H9 (cell line): ENCODE data around the gene C16orf92. TPM values are rescaled to one million over a fixed set of nuclear protein-coding genes. Genes with fewer than 3 reads are reported as not detected.

Experiments
- DNase-seq: peaks from one replicate; pipeline ENCODE4 v3.0.0-alpha.2; 2017
- H2AFZ ChIP-seq: one replicate; pipeline ENCODE4 v1.6.1; 2013; ENCODE audit warnings: mild to moderate bottlenecking, low read length, control low read depth, moderate library complexity
- H2AK5ac ChIP-seq: 2 replicates; pipeline ENCODE4 v1.6.1; 2013; ENCODE audit warnings: low read length, control low read depth, mixed read lengths; ENCODE audit not compliant: insufficient read length
- H2BK120ac ChIP-seq: one replicate; pipeline ENCODE4 v1.6.1; 2013; ENCODE audit warnings: low read depth, mild to moderate bottlenecking, low read length, control low read depth, inconsistent platforms; ENCODE audit not compliant: poor library complexity, severe bottlenecking
- H2BK12ac ChIP-seq: 2 replicates; pipeline ENCODE4 v1.6.1; 2013; ENCODE audit warnings: low read length, control low read depth, mixed read lengths, low read depth; ENCODE audit not compliant: insufficient read length
- H2BK15ac ChIP-seq: 2 replicates; pipeline ENCODE4 v1.6.1; 2013; ENCODE audit warnings: low read depth, low read length, control low read depth
- H2BK20ac ChIP-seq: one replicate; pipeline ENCODE4 v1.6.1; 2013; ENCODE audit warnings: low read depth, mild to moderate bottlenecking, low read length, control low read depth, inconsistent platforms; ENCODE audit not compliant: poor library complexity, severe bottlenecking
- H2BK5ac ChIP-seq: 2 replicates; pipeline ENCODE4 v1.6.1; 2013; ENCODE audit warnings: low read length, control low read depth, mixed read lengths; ENCODE audit not compliant: insufficient read length
- H3K14ac ChIP-seq: 2 replicates; pipeline ENCODE4 v1.6.1; 2013; ENCODE audit warnings: low read length, control low read depth; ENCODE audit not compliant: insufficient read depth
- H3K18ac ChIP-seq: 2 replicates; pipeline ENCODE4 v1.6.1; 2013; ENCODE audit warnings: low read depth, mild to moderate bottlenecking, mixed read lengths, low read length, control low read depth; ENCODE audit not compliant: insufficient read length
- H3K23ac ChIP-seq: 2 replicates; pipeline ENCODE4 v1.6.1; 2013; ENCODE audit warnings: low read length, control low read depth, mixed read lengths, low read depth; ENCODE audit not compliant: insufficient read length
- H3K23me2 ChIP-seq: 2 replicates; pipeline ENCODE4 v1.6.1; 2013; ENCODE audit warnings: low read depth, mild to moderate bottlenecking, mixed read lengths, low read length, control low read depth; ENCODE audit not compliant: insufficient read length, poor library complexity, severe bottlenecking
- H3K27ac ChIP-seq: 2 replicates; pipeline ENCODE4 v1.5.1; 2013; ENCODE audit warnings: low read length, control low read depth, mixed read lengths, low read depth; ENCODE audit not compliant: insufficient read length
- H3K27me3 ChIP-seq: 2 replicates; pipeline ENCODE4 v1.6.1; 2013; ENCODE audit warnings: low read length, control low read depth, inconsistent platforms; ENCODE audit not compliant: insufficient read depth
- H3K4ac ChIP-seq: 2 replicates; pipeline ENCODE4 v1.6.1; 2013; ENCODE audit warnings: low read depth, mild to moderate bottlenecking, control low read depth, inconsistent platforms, low read length, moderate library complexity
- H3K4me1 ChIP-seq: 2 replicates; pipeline ENCODE4 v1.6.1; 2013; ENCODE audit warnings: low read length, control low read depth, inconsistent platforms; ENCODE audit not compliant: insufficient read depth
- H3K4me2 ChIP-seq: 2 replicates; pipeline ENCODE4 v1.6.1; 2013; ENCODE audit warnings: low read length, control low read depth, mixed read lengths; ENCODE audit not compliant: insufficient read length, insufficient read depth
- H3K56ac ChIP-seq: 2 replicates; pipeline ENCODE4 v1.6.1; 2013; ENCODE audit warnings: low read depth, mild to moderate bottlenecking, mixed read lengths, low read length, control low read depth; ENCODE audit not compliant: insufficient read length
- H3K79me1 ChIP-seq: 2 replicates; pipeline ENCODE4 v1.6.1; 2013; ENCODE audit warnings: low read depth, mild to moderate bottlenecking, moderate library complexity, low read length, control low read depth, inconsistent platforms; ENCODE audit not compliant: insufficient read depth, poor library complexity, severe bottlenecking
- H3K79me2 ChIP-seq: 2 replicates; pipeline ENCODE4 v1.6.1; 2013; ENCODE audit warnings: low read length, control low read depth, inconsistent platforms; ENCODE audit not compliant: insufficient read depth
- H3K9ac ChIP-seq: 2 replicates; pipeline ENCODE4 v1.6.1; 2013; ENCODE audit warnings: low read length, control low read depth, mixed read lengths; ENCODE audit not compliant: insufficient read length; ENCODE audit errors: extremely low read depth
- H3K9me3 ChIP-seq: one replicate; pipeline ENCODE4 v1.6.1; 2013; ENCODE audit warnings: low read depth, low read length, inconsistent platforms; ENCODE audit not compliant: control insufficient read depth
- H3T11ph ChIP-seq: one replicate; pipeline ENCODE4 v1.6.1; 2013; ENCODE audit warnings: mild to moderate bottlenecking, low read length, control low read depth, inconsistent platforms
- H4K20me1 ChIP-seq: one replicate; pipeline ENCODE4 v1.6.1; 2013; ENCODE audit not compliant: control insufficient read depth, insufficient read length, insufficient read depth
- H4K5ac ChIP-seq: 2 replicates; pipeline ENCODE4 v1.6.1; 2013; ENCODE audit warnings: low read depth, mild to moderate bottlenecking, mixed read lengths, low read length, control low read depth; ENCODE audit not compliant: insufficient read length
- H4K8ac ChIP-seq: replicated peaks from 2 replicates; pipeline ENCODE4 v1.6.1; 2013; ENCODE audit warnings: low read length, control low read depth, mixed read lengths, low read depth; ENCODE audit not compliant: insufficient read length
- H4K91ac ChIP-seq: 2 replicates; pipeline ENCODE4 v1.6.1; 2013; ENCODE audit warnings: low read depth, mild to moderate bottlenecking, moderate library complexity, mixed read lengths, low read length, control low read depth; ENCODE audit not compliant: insufficient read length
- H3K27ac Mint-ChIP-seq, 3 experiments: 2 replicates in 2 of 3; 3 replicates in 1 of 3; pipeline ENCODE4 v1.8.0; 2020 to 2021; ENCODE audit warnings: mixed read lengths in 3 of 3, mild to moderate bottlenecking in 1 of 3, moderate library complexity in 1 of 3
- H3K27me3 Mint-ChIP-seq: 2 replicates; pipeline ENCODE4 v1.8.0; 2021; ENCODE audit warnings: low read depth, mild to moderate bottlenecking, moderate library complexity, mixed read lengths
- H3K36me3 Mint-ChIP-seq, 3 experiments: 2 replicates in 2 of 3; 3 replicates in 1 of 3; pipeline ENCODE4 v1.8.0; 2020 to 2021; ENCODE audit warnings: low read depth in 3 of 3, mixed read lengths in 3 of 3; ENCODE audit not compliant: insufficient read depth in 1 of 3
- H3K4me1 Mint-ChIP-seq, 2 experiments: 2 replicates each; pipeline ENCODE4 v1.8.0; 2020; ENCODE audit warnings: mixed read lengths in 2 of 2
- H3K4me3 Mint-ChIP-seq, 2 experiments: 2 replicates in 1 of 2; 3 replicates in 1 of 2; pipeline ENCODE4 v1.8.0; 2020 to 2021; ENCODE audit warnings: mild to moderate bottlenecking in 2 of 2, mixed read lengths in 2 of 2, moderate library complexity in 1 of 2
- H3K9me3 Mint-ChIP-seq, 2 experiments: 2 replicates in 1 of 2; 3 replicates in 1 of 2; pipeline ENCODE4 v1.8.0; 2020; ENCODE audit warnings: mild to moderate bottlenecking in 2 of 2, mixed read lengths in 2 of 2, moderate library complexity in 1 of 2
- CTCF ChIP-seq: fragments of 200-600 bp; sonication (generic); conservative IDR thresholded peaks from 3 replicates; pipeline ENCODE4 v1.8.0; 2021; ENCODE audit warnings: antibody characterized with exemption, mild to moderate bottlenecking
- WGBS: extraction: QIAGEN DNeasy Blood & Tissue Kit; methylation state at CpG from one replicate; pipeline ENCODE4 v1.1.7; 2013; ENCODE audit warnings: missing lambda C conversion rate, low lambda C conversion rate, mixed read lengths; ENCODE audit not compliant: insufficient read length; ENCODE audit errors: extremely low coverage; 5-methylcytosine and 5-hydroxymethylcytosine counted together
- total RNA-seq: library from RNA; stranded (reverse); gene quantifications from 2 replicates; pipeline ENCODE4 v1.2.1, GENCODE V29; 2021

The C16orf92 gene
- total RNA-seq, 1 experiment from 2014 or later = not detected

- WGBS = no CpG with 5 or more reads among the region's 12 CpGs
- H3K4me1 Mint-ChIP-seq = no peaks in the 10 kb centered on the region
These were observed 39.4 kb upstream of the C16orf92 start for GRCh38 chr16:29983420-29984136.

More at GRCh38 chr16:29983420-29984136, 39.4 kb upstream of the C16orf92 start:
- no peaks in the 10 kb centered on the region for H4K20me1 ChIP-seq
- Mint-ChIP-seq H3K36me3 (peaks cover 56 to 87% (median 82%) of the 10 kb centered on the region in 3 experiments), H3K27me3 (no peaks in the 10 kb centered on the region), H3K9me3 (no peaks in the 10 kb centered on the region), H3K27ac (no peak overlapping the region), H3K4me3 (no peak overlapping the region)
- no peak overlapping the region for H2AK5ac ChIP-seq
- no peak overlapping the region for H2BK5ac ChIP-seq
- H3K23ac ChIP-seq = no peak overlapping the region
- H3K14ac ChIP-seq = no peak overlapping the region
- no peak overlapping the region for H2BK20ac ChIP-seq
- H3K9ac ChIP-seq = no peak overlapping the region
- H3K79me1 ChIP-seq = no peaks in the 10 kb centered on the region
- H3K4me2 ChIP-seq = no peak overlapping the region
- no peak overlapping the region for H2AFZ ChIP-seq
- no peak overlapping the region for H3K56ac ChIP-seq
- no peak overlapping the region for H2BK12ac ChIP-seq
- H4K8ac ChIP-seq = no peak overlapping the region
- H2BK15ac ChIP-seq = no peak overlapping the region
- H3K18ac ChIP-seq = no peak overlapping the region
- no peaks in the 10 kb centered on the region for H3K79me2 ChIP-seq
- no peak overlapping the region for H4K91ac ChIP-seq
- no peaks in the 10 kb centered on the region for H3K9me3 ChIP-seq
- no peak overlapping the region for H2BK120ac ChIP-seq
- H3K4ac ChIP-seq = no peak overlapping the region
- H3K23me2 ChIP-seq = no peaks in the 10 kb centered on the region
- H3K27ac ChIP-seq = no peak overlapping the region
- no peak overlapping the region for H3T11ph ChIP-seq
- no peak overlapping the region for H4K5ac ChIP-seq
- DNase-seq = no peak
- H3K4me1 ChIP-seq = no peaks in the 10 kb centered on the region
- H3K27me3 ChIP-seq = no peaks in the 10 kb centered on the region
- TF ChIP-seq CTCF = no peak
